NOMO-1 treated with DMSO at 0.1 percent for 48 hours (cell line): Measurements from ENCODE around the gene ALPK3.

Experiments
- DNase-seq: peaks from one replicate; lab custom pipeline; 2025; ENCODE audit not compliant: unreplicated experiment; lab: John Stamatoyannopoulos, UW

ALPK3 gene, protein sequence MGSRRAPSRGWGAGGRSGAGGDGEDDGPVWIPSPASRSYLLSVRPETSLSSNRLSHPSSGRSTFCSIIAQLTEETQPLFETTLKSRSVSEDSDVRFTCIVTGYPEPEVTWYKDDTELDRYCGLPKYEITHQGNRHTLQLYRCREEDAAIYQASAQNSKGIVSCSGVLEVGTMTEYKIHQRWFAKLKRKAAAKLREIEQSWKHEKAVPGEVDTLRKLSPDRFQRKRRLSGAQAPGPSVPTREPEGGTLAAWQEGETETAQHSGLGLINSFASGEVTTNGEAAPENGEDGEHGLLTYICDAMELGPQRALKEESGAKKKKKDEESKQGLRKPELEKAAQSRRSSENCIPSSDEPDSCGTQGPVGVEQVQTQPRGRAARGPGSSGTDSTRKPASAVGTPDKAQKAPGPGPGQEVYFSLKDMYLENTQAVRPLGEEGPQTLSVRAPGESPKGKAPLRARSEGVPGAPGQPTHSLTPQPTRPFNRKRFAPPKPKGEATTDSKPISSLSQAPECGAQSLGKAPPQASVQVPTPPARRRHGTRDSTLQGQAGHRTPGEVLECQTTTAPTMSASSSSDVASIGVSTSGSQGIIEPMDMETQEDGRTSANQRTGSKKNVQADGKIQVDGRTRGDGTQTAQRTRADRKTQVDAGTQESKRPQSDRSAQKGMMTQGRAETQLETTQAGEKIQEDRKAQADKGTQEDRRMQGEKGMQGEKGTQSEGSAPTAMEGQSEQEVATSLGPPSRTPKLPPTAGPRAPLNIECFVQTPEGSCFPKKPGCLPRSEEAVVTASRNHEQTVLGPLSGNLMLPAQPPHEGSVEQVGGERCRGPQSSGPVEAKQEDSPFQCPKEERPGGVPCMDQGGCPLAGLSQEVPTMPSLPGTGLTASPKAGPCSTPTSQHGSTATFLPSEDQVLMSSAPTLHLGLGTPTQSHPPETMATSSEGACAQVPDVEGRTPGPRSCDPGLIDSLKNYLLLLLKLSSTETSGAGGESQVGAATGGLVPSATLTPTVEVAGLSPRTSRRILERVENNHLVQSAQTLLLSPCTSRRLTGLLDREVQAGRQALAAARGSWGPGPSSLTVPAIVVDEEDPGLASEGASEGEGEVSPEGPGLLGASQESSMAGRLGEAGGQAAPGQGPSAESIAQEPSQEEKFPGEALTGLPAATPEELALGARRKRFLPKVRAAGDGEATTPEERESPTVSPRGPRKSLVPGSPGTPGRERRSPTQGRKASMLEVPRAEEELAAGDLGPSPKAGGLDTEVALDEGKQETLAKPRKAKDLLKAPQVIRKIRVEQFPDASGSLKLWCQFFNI (N-terminal part only)

DNA sequence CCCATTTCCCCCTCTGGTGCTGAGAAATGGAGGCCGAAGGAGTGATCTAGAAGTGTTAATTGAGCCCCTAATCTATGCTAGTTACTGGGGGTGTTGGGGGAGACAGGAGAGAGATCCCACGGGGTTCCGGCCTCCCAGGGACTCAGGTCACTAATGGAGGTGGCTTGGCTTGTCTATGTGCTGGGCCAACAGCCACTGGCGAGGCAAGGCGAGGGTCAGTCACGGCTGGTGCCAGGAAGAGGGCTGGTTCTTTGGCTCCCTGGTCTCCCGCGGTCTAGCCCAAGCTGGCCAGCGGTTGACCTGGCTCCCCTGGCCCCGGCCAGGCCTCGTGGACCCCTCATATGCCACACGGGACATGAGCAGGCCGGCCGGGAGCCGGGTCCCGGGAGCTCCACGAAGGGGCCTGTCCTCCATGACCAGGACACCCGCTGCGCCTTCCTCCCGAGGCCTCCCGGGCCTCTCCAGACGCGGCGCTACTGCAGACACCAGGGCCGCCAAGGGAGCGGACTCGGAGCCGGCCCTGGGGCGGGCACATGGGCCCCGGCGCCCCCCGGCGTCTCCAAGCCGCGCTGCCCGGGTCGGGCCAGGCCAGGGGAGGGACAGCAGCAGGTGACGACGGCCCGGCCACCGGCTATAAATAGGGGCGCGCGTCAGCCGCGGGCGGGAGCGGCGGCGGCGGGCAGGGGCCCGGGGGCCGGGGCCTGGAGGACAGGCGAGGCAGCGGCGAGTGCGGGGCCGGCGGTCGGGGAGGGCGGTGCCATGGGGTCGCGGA lies at the start of gene ALPK3:
ALPK3 (plus strand) TSS at position 663 of the 772 bp plus-strand sequence; CDS start at position 760, 97 bp downstream.
- DNase-seq = no peak

GRCh38 chr15:84772031-84772430 lies 45.1 kb upstream of the ALPK3 start:
- DNase-seq = no peak

- peak; percentile 7 for DNase-seq
Observed at GRCh38 chr15:84772467-84772866, 44.7 kb upstream of the ALPK3 start.

DNA sequence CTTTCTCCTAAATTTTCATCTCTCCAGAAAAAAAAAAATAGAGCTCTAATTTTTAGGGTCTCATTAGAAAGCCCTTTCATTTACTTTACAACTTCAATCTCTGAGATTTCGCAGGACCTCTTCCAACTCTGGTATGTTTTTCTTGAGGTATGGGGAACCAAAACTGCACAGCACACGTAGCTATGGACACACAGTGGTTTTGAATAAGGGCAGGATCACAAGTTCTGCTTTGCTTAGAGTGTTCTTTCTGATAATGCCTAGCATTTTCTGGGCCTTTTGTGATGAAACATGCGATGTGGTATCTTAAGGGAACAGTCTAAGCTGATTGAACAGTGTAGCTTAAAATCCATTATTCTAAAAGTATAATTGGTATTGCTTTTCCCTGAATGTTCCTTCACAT lies 43.4 kb upstream of the ALPK3 start:
- peak; percentile 91 for DNase-seq

- DNase-seq = no peak
Observed at GRCh38 chr15:84775867-84776449, 41.2 kb upstream of the ALPK3 start.

GRCh38 chr15:84778194-84778593 lies 39.0 kb upstream of the ALPK3 start:
- DNase-seq = no peak

DNA sequence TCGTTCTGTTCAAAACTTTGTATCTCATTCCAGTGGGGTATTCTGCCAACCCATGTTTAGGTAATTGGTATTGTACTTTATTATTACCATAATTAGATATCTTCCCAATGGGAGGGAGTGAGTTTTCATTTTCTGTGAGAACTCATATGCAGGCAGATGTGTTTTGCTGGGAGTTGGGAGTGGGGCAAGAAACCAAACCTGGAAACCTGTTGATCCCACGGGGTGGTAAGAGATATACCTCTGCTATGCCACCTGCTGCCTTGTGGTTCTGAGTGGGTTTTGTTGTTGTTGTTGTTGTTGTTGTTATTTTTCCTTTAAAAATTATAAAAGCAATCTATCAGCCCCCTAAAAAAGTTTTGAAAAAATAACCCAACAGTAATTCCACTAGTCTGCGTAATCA lies 36.7 kb upstream of the ALPK3 start:
- DNase-seq = no peak

- no peak for DNase-seq
Observed at GRCh38 chr15:84781495-84781894, 35.7 kb upstream of the ALPK3 start.

DNA sequence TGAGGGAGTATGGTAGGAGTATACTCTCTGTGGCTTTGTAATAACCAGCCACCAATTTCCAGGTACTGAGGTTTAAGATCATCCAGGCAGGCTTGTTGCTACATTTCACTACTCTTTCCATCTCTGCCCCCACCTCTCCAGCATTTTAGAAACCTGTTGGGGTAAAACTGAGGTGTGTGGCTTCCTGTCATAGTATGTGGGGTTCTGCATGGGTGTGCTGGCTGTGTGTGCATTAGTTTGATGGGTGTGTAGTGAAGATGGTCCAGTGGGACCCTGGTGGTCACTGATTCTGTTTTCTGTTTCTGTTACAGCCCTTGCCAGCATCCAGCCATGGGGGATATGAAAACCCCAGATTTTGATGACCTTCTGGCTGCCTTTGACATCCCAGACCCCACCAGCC lies 34.8 kb upstream of the ALPK3 start:
- no peak for DNase-seq

DNA sequence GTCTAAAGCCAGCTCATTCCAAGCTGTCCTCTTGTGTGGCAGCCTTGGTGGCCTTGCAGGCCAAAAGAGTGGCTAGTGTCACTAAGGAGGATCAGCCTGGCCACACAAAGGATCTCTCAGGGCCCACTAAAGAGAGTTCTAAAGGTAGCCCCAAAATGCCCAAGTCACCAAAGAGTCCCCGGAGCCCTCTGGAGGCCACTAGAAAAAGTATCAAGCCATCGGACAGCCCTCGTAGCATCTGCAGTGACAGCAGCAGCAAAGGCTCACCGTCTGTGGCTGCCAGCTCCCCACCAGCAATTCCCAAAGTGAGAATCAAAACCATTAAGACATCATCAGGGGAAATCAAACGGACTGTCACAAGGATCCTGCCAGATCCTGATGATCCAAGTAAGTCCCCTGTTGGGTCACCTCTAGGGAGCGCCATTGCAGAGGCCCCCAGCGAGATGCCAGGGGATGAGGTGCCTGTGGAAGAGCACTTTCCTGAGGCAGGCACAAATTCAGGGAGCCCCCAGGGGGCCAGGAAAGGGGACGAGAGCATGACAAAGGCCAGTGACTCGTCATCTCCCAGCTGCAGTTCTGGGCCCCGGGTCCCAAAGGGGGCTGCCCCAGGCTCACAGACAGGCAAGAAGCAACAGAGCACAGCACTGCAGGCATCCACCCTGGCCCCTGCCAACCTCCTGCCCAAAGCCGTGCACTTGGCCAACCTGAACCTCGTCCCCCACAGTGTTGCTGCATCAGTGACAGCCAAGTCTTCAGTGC lies 33.5 kb upstream of the ALPK3 start:
- no peak for DNase-seq

DNA sequence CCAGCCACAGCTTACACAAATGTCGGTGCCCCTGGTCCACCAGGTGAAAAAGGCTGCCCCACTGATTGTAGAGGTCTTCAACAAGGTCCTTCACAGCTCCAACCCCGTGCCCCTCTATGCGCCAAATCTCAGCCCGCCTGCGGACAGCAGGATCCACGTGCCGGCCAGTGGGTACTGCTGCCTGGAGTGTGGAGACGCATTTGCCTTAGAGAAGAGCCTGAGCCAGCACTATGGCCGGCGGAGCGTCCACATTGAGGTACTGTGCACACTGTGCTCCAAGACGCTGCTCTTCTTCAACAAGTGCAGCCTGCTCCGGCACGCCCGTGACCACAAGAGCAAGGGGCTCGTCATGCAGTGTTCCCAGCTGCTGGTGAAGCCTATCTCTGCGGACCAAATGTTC lies 32.9 kb upstream of the ALPK3 start:
- DNase-seq = no peak

DNA sequence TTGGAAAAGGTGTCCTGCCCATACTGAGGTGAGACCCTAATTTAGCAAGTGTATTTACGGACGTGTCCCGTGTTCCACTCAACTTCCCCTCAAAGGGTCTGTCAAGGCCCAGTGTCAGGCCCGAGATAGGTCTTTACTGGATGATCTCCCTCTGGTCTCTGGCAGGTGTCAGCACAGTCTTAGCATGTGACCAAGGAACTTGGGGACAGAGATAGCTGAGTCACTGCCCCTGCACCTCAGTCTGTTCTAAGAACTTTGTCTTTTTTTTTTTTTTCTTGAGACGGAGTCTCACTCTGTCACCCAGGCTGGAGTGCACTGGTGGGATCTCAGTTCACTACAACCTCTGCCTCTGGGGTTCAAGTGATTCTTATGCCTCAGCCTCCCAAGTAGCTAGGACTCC lies 32.1 kb upstream of the ALPK3 start:
- no peak for DNase-seq

DNA sequence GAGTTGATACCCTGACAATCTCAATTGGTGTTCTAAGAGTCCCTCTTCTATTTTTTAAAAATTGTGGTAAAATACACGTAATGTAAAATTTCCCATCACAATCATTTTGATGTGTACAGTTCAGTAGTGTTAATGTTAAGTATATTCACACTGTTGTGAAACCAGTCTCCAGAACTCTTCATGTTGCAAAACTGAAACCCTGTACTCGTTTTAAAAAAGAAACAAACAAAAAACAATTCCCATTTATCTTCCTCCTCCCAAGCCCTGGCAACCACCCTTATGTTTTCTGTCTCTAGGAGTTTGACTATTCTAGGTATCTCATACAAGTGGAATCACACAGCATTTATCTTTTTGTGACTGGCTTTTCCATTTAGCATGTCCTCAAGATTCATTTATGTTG lies 28.7 kb upstream of the ALPK3 start:
- DNase-seq = no peak

DNA sequence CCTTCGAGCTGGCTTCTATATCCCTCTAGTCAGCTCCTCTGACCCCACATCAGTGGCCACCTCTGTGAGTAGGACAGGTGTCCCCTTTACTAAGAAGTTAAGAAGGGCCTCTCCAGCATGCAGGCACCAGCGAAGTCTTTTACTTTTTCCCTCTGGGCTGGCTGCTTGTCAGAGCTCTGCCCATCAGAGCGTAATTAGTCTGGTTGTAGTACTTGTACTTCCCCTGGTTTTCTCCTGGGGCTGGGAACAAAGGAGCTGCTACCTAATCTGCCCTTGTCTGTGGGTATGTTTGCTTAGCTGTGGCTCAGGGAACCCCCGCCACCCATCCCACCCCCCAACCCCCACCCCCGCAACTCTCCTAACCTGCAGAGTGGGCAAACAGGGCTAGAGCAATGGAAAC lies 27.4 kb upstream of the ALPK3 start:
- no peak for DNase-seq

- no peak for DNase-seq
Observed at GRCh38 chr15:84790676-84791075, 26.5 kb upstream of the ALPK3 start.

- DNase-seq = no peak
Observed at GRCh38 chr15:84791763-84792162, 25.4 kb upstream of the ALPK3 start.

DNA sequence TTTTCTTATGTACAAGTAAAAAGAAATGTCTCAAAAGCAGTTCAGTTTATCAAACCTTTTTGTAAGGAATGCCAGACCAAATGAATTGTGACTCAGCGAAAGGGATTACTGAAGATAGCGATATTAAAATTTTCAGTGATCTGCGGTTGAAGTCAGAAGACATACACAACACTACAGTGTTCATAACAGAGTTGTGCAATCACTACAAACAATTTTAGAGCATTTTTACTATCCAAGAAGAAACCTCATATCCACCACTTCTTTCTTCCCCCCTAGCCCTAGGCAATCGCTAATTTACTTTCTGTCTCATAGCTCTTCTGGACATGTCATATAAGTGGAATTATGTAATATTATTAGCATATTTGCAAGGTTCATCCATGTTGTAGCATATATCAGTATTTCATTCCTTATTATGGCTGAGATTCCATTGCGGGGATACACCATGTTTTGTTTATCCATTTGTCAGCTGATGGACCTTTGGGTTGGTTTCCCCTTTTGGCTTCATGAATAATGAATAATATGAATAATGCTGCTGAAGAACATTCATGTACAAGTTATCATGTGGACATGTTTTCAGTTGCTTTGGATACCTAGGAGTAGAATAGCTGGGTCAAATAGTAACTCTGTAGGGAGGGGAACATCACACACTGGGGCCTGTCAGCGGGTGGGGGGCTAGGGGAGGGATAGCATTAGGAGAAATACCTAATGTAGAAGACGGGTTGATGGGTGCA lies 23.6 kb upstream of the ALPK3 start:
- DNase-seq = no peak

DNA sequence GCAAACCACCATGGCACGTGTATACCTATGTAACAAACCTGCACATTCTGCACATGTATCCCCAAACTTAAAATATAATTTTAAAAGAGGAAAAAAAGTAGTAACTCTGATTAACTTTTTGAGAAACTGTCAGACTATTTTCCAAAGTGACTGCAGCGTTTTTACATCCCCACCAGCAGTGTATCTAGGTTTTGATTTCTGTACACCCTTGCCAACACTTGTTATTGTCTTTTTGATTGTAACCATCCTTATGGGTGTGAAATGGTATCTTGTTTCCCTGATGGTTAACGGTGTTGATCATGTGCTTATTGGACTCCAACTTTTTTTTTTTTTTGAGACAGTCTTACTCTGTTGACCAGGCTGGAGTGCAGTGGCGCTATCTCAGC lies 23.0 kb upstream of the ALPK3 start:
- DNase-seq = no peak

DNA sequence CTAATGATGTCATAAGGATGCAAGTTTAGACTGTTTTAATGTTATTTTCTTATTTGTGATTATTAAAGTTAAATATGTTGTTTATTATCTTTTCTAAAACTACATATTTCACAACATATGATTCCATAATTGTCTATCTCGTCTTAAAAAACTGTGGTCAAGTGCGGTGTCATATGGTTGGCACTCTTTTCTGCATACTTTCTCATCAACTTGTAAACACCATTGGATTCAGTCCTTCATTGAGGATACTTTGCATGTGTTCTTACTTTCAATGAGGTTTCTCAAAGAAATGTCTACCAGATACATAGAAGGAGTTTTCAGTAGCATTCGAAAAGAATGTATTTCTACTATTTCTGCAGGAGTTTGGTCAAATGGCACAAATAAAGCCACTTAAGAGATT lies 22.0 kb upstream of the ALPK3 start:
- no peak for DNase-seq
